Measurements from ENCODE around the gene RGS3. TPM values are rescaled to one million over a fixed set of nuclear protein-coding genes. Genes with fewer than 3 reads are reported as not detected.
"Not testable (repeated sequence)": the region's sequence is repeated elsewhere in the genome, so short reads cannot be mapped to it uniquely, and the experiment has no call there.

RGS3 gene
- total and polyA plus RNA-seq, 10 donors, result 17.5 to 122 (median 82.5) TPM

GRCh38 chr9:113485761-113486115, 22.2 kb downstream of the RGS3 start:
- intact Hi-C loops (cut with DNase I; ENCODE audit: low total_unique reads), result no loop called here
- Histone ChIP-seq H3K4me1 (peaks cover 0 to 26% (median 13%) of the 10 kb centered on the region in 6 donors), H3K36me3 (no peaks in the 10 kb centered on the region), H3K27ac (no peak overlapping the region), H3K9me3 (no peaks in the 10 kb centered on the region), H3K4me3 (no peak overlapping the region), H3K27me3 (replicated peaks in 1 of 7) (no peaks in the 10 kb centered on the region)
- 82 to 93% (median 91%) methylated on average over 5 of the region's 5 CpGs for WGBS, 5 donors
- no peak for TF ChIP-seq POLR2AphosphoS5 (IDR thresholded peaks at IDR 0.05)
- no peak for TF ChIP-seq POLR2A (IDR thresholded peaks at IDR 0.05)
- TF ChIP-seq, protein P1, sequence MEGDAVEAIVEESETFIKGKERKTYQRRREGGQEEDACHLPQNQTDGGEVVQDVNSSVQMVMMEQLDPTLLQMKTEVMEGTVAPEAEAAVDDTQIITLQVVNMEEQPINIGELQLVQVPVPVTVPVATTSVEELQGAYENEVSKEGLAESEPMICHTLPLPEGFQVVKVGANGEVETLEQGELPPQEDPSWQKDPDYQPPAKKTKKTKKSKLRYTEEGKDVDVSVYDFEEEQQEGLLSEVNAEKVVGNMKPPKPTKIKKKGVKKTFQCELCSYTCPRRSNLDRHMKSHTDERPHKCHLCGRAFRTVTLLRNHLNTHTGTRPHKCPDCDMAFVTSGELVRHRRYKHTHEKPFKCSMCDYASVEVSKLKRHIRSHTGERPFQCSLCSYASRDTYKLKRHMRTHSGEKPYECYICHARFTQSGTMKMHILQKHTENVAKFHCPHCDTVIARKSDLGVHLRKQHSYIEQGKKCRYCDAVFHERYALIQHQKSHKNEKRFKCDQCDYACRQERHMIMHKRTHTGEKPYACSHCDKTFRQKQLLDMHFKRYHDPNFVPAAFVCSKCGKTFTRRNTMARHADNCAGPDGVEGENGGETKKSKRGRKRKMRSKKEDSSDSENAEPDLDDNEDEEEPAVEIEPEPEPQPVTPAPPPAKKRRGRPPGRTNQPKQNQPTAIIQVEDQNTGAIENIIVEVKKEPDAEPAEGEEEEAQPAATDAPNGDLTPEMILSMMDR (IDR thresholded peaks at IDR 0.05 in 8 of 11, conservative IDR thresholded peaks at IDR 0.05 in 3 of 11), result no peak
- no peak for DNase-seq

- intact Hi-C loops (cut with DNase I; ENCODE audit: low total_unique reads), result no loop called here
- H3K4me1 ChIP-seq, result peaks cover 0 to 20% (median 13%) of the 10 kb centered on the region in 6 donors
- no peaks in the 10 kb centered on the region for H3K36me3 ChIP-seq
- H3K27ac ChIP-seq, result no peak overlapping the region
- H3K4me3 ChIP-seq, result no peak overlapping the region
- no peak for TF ChIP-seq POLR2A (IDR thresholded peaks at IDR 0.05)
- TF ChIP-seq, protein P1 (IDR thresholded peaks at IDR 0.05 in 8 of 11, conservative IDR thresholded peaks at IDR 0.05 in 3 of 11), result no peak
- TF ChIP-seq POLR2AphosphoS5 (IDR thresholded peaks at IDR 0.05), result no peak
- WGBS, 5 donors, result 88 to 99% (median 97%) methylated on average over 6 of the region's 6 CpGs
- H3K9me3 ChIP-seq, result no peaks in the 10 kb centered on the region
- H3K27me3 ChIP-seq (replicated peaks in 1 of 7), result no peaks in the 10 kb centered on the region
- DNase-seq, result no peak
Observed at GRCh38 chr9:113486327-113486726, 22.8 kb downstream of the RGS3 start.

DNA sequence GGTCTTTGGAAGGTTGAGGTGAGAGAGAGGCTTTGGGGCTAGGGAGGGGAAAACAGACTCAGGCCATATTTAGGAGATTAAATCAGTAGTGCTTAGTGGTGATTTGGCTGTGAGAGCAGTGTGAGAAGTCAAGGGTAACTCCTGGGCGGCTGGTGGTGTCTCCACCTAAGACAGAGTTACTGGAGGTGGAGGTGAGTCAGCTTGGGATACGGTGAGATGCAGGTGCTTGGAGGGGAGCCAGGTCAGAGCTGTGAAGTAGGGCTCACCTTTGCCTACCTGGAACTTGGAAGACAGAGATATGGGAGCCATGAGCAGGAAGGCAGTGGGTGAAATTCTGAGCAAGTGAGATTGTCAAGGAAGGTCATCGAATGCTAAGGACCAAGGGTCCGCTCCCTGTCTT, 24.5 kb downstream of the RGS3 start:
- H3K36me3 ChIP-seq, result no peaks in the 10 kb centered on the region
- no peak for DNase-seq
- intact Hi-C loops (cut with DNase I; ENCODE audit: low total_unique reads), result no loop called here
- WGBS, 5 donors, result 87 to 97% (median 89%) methylated on average over 4 of the region's 4 CpGs
- H3K4me1 ChIP-seq, result peaks cover 0 to 30% (median 22%) of the 10 kb centered on the region in 6 donors
- no peak for TF ChIP-seq POLR2A (IDR thresholded peaks at IDR 0.05)
- TF ChIP-seq, protein P1 (IDR thresholded peaks at IDR 0.05 in 8 of 11, conservative IDR thresholded peaks at IDR 0.05 in 3 of 11), result no peak
- no peak for TF ChIP-seq POLR2AphosphoS5 (IDR thresholded peaks at IDR 0.05)
- no peaks in the 10 kb centered on the region for H3K27me3 ChIP-seq (replicated peaks in 1 of 7)
- no peak overlapping the region for H3K4me3 ChIP-seq
- H3K9me3 ChIP-seq, result no peaks in the 10 kb centered on the region
- H3K27ac ChIP-seq, result no peak overlapping the region

- TF ChIP-seq, protein P1 (IDR thresholded peaks at IDR 0.05 in 8 of 11, conservative IDR thresholded peaks at IDR 0.05 in 3 of 11), result no peak
- no peak for TF ChIP-seq POLR2A (IDR thresholded peaks at IDR 0.05)
- no peak for TF ChIP-seq POLR2AphosphoS5 (IDR thresholded peaks at IDR 0.05)
- Histone ChIP-seq H3K4me1 (peaks cover 0 to 31% (median 24%) of the 10 kb centered on the region in 6 donors), H3K9me3 (no peaks in the 10 kb centered on the region), H3K27me3 (replicated peaks in 1 of 7) (no peaks in the 10 kb centered on the region), H3K27ac (no peak overlapping the region), H3K36me3 (no peaks in the 10 kb centered on the region), H3K4me3 (no peak overlapping the region)
- WGBS, 5 donors, result 79 to 90% (median 84%) methylated on average over 12 of the region's 12 CpGs
- DNase-seq, result no peak
- intact Hi-C loops (cut with DNase I; ENCODE audit: low total_unique reads), result no loop called here
Observed at GRCh38 chr9:113488490-113488889, 25.0 kb downstream of the RGS3 start.

DNA sequence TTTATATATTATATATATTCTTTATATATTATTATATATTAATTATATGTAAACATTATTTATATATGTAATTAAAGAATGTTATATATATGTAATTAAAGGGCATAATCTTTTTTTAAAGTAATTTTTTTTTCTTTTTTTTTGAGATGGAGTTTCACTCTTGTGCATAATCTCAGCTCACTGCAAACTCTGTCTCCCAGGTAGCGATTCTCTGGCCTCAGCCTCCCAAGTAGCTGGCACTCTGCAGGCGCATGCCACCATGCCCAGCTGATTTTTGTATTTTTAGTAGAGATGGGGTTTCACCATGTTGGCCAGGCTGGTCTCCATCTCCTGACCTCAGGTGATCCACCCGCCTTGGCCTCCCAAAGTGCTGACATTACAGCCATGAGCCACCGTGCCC, 27.6 kb downstream of the RGS3 start:
- H3K27me3 ChIP-seq (replicated peaks in 1 of 7); intact Hi-C loops (cut with DNase I; ENCODE audit: low total_unique reads); H3K36me3 ChIP-seq; DNase-seq; H3K27ac ChIP-seq; H3K9me3 ChIP-seq; H3K4me3 ChIP-seq: not testable (repeated sequence)
- WGBS, 5 donors, result 88 to 96% (median 91%) methylated on average over 4 of the region's 4 CpGs
- peaks cover 0 to 21% (median 10%) of the 10 kb centered on the region in 6 donors for H3K4me1 ChIP-seq
